GM18520 (cell line): Measurements from ENCODE around the gene BOLL.
A peak's percentile ranks its signal among the peaks of the same experiment; 100 is the strongest.
"Not testable (repeated sequence)": the region's sequence is repeated elsewhere in the genome, so short reads cannot be mapped to it uniquely, and the experiment has no call there.

Source experiments
- ATAC-seq: cut with Tn5 transposase; IDR thresholded peaks from one replicate; pipeline ENCODE4 v1.9.1; 2021; ENCODE audit not compliant: unreplicated experiment

The BOLL gene

GRCh38 chr2:197799068-197799467 lies 13.9 kb upstream of the BOLL start:
- ATAC-seq, result no peak

DNA sequence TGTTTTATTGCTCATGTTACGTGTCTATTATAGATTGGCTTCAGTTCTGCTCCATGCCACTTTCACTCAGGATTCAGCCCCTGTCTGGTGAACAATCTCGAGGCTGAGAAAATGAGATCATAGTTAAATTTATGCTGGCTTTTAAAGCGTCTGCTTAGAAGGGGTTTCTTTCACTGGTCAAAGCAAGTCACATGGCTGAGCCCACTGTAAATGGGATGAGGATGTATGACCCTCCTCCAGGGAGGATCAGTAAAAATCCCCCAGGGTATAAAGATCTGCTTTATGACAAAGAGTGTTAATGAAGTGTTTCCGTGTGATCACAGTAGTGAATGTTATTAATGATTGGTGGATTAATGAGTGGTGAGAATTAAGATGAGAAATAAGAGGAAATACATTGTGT lies 13.1 kb upstream of the BOLL start:
- ATAC-seq, result no peak

- ATAC-seq, result no peak
These were observed 10.2 kb upstream of the BOLL start for GRCh38 chr2:197795277-197795676.

DNA sequence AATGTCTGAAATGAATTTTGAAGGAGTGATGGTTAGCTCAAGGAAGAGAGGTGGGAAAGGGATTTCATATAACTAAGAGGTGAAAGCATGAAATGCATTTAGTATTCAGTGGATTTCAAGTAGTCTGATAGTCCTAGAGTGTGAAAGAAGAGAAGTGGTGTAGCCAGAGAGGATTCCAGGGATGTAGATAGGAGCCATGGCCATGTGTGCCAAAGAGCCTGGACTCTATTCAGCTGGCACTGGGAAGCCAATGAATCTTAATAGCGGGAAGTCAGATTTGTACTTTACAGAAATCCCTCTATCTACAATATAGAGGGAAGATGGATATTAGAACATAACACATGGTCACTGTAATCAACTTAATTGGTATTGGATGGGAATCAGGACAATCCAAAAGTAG lies 8.3 kb upstream of the BOLL start:
- ATAC-seq, result no peak

DNA sequence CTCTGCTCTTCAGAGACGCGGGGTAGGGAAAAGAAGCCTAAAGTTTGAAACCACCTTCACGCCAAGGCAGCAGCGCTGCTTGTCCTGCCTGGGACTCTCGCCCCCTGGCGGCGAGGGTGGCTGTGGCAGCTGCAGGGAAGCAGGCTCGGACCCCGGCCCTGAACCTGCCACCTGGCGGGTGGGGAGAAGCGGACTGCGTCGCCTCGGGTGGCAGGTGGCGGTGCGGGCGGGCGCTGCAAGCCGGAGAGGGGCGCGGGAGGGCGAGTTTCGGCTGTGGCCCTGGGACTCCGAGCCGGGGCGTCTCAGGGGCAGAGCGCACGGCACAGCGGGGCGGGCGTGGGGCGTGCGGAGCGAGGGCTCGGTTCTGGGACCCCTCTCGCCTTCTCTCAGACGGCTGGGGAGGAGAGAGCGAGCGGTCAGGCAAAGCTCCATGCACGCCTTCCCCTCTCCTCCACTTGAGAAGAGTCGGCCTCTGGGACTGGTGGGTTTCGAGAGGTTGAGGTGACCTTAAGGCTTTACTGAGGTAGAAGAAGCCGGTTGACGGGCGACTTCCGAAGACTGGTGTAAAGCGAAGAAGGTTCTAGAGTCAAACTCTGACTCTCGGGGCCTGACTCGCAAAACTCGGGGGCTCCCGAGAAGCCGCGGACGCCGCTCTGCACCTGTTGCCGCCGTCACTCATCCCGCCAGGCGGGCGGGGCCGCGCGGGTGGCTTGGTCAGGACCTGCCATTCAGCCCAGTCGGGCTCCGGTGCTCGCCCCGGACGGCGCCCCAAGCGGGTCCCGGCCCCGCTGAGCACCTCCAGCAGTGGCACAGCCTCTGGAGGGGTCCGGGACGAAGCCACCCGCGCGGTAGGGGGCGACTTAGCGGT lies 1.1 kb upstream of the BOLL start:
- no peak for ATAC-seq

- ATAC-seq, result no peak
These were observed 3.0 kb downstream of the BOLL start for GRCh38 chr2:197782126-197782525.

DNA sequence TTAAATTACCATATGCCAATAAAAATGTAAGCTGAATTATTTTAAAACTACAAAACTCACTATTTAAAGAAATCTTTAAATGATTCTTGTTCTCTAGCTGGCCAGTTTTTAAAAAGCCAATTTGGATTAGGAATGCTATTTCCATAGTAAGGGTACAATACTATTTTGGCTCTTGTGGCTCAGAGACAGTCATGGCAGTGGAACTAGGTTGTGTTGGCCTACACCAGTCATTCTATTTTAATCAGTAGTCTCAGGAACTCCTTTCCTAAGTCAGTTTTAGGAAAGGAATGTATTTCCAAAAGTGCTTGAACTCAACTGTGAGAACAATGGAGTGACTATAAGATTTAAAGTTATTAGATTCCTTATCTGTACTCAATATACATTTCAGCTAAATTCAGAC lies 5.9 kb downstream of the BOLL start:
- ATAC-seq, result no peak

DNA sequence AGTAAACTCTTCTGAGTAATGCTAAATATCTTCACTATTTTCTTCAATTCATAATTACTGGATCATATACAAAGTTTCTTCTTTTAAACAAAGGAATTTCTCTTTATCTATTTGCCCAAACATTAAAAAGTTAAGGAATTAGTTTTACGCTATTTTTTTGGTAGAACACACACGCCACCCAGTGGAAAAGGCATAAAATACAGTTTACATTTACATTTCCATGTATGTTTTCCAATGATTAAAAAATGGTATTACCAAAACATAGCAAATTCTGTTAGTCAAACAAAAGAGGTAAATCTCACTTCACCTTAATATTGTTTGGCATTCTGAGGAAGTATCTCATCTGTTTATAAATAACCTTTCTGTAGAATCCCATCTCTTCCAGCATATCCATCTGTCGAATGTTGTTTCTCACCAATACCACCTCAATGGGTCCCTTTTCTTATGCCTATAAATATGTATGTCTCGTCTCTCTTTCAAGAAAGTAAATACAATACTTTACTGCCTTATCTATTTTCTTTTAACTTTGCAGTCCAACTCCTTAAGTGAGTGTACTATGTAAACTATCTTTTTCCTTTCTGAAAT lies 7.2 kb downstream of the BOLL start:
- ATAC-seq, result no peak

- no peak for ATAC-seq
These were observed 24.8 kb downstream of the BOLL start for GRCh38 chr2:197760293-197760657.

- ATAC-seq, result no peak
These were observed 25.4 kb downstream of the BOLL start for GRCh38 chr2:197759625-197760292.

DNA sequence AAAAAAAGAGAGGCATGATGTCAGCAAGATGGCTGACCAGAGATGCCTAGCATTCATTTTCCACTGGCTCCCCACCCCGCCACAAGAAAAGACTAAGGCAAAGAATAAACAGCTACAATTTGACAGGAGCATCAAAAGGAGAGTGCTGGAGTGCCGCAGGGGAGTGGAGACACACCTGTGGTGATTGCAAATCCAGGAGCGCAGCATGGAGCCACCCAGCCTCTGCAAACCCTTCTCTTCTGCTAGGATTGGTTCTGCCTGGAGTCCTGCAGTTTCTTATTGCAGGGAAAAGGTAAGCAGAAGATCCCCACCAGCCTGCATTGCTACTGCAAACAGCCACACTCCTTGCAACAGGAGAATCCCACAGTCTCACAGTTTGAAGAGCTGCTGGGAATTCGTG lies 26.1 kb downstream of the BOLL start:
- ATAC-seq, result no peak

DNA sequence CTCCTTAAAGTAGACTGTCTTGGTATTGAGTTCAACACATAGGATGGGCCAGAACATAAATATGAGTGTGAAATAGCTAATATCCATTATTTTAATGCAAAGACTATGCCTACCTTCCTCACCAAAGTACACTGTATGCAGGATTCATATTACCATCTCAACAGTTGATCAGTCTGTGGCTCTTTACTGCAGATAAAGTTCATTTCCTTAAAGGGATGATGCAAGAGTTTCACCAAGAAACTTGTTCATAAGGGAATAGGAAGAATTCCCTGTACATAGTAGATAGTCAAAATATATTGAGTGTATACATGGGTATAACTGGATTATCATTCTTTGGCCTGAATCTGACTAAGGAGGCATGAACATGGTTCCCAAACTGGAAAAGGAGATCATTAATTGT lies 44.9 kb downstream of the BOLL start:
- ATAC-seq, result no peak

DNA sequence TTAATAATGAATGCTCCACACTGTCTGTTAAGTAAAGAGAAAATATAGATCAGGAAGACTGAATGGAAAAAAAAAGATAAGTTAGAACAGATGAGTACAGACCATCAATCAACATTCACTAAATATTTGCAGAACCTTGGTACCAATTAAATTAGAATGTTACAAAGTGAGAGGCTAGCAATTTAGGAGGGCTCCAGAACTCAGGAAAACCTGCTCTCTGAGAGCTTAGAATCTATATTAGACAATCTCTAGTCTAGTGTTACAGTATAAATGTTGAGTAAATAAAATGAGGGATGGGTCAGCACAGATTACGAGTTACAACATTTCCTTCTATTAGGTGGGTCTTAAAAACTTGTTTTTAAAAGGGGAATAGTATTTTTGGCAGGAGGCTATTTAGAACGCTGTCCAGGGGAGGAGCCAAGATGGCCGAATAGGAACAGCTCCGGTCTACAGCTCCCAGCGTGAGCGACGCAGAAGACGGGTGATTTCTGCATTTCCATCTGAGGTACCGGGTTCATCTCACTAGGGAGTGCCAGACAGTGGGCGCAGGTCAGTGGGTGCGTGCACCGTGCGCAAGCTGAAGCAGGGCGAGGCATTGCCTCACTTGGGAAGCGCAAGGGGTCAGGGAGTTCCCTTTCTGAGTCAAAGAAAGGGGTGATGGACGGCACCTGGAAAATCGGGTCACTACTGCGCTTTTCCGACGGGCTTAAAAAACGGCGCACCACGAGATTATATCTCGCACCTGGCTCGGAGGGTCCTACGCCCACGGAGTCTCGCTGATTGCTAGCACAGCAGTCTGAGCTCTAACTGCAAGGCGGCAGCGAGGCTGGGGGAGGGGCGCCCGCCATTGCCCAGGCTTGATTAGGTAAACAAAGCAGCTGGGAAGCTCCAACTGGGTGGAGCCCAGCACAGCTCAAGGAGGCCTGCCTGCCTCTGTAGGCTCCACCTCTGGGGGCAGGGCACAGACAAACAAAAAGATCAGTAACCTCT lies 56.3 kb downstream of the BOLL start:
- ATAC-seq, result not testable (repeated sequence)

GRCh38 chr2:197727011-197727410 lies 58.1 kb downstream of the BOLL start:
- ATAC-seq, result no peak

DNA sequence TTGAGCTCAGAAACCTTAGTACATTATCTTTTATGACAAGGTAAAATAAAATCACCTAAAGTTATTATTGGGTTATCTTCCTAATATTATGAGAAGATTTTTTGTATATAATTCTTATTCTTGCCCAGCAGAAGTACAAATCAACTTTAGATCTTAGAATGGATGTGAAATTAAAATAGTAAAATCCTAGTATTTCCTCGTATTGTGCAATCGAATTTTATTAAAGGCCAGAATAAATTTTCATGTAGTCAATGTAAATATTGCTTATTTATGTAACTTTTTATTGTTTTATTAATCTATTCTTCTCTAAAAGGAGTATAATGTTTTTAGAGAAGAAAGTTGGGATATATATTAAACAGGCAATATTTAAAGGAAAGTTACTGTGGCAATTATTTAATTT lies 67.3 kb downstream of the BOLL start:
- no peak for ATAC-seq

GRCh38 chr2:197713271-197713670 lies 71.8 kb downstream of the BOLL start:
- no peak for ATAC-seq

DNA sequence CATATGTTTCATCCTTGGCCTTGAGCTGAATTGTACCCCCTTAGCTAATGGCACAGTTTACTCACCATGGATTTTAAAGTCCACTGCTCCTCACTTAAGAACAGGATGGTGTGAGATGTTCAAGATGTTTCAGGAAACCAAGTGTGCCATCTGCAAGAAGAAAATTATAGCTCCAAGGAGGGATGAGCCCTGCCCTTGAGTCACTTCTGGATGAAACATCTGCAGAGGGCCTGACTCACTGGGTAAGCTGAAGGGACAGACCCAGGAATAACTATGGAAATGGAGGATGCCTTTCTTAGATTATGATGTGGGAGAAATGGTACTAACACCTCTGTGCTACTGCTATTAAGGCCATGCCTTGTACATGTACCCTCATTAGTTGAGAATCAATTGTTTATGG lies 73.5 kb downstream of the BOLL start:
- no peak for ATAC-seq

GRCh38 chr2:197710424-197711042 lies 74.6 kb downstream of the BOLL start:
- peak; percentile 88 for ATAC-seq

- not testable (repeated sequence) for ATAC-seq
These were observed 76.0 kb downstream of the BOLL start for GRCh38 chr2:197709140-197709539.

DNA sequence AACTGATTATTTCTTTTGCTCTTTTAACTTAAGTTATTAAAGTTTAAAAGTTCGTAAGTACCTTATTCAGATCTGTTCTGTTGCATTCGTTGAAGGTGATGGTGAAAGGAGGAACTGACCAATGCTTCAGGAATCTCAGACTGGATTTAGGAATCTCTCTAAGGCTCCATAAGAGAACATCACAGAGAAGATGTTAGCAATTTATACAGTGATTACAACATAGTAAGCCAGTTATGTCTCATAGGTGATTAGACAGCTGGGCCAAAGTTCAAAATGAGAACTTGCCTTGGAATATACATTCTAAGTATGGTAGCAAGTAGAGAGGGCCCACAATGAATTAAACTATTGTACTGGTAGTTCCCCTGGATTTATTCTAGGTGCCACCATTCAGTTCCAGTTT lies 76.8 kb downstream of the BOLL start:
- ATAC-seq, result no peak
